ENCODE results near the gene LINC01488.

DNA sequence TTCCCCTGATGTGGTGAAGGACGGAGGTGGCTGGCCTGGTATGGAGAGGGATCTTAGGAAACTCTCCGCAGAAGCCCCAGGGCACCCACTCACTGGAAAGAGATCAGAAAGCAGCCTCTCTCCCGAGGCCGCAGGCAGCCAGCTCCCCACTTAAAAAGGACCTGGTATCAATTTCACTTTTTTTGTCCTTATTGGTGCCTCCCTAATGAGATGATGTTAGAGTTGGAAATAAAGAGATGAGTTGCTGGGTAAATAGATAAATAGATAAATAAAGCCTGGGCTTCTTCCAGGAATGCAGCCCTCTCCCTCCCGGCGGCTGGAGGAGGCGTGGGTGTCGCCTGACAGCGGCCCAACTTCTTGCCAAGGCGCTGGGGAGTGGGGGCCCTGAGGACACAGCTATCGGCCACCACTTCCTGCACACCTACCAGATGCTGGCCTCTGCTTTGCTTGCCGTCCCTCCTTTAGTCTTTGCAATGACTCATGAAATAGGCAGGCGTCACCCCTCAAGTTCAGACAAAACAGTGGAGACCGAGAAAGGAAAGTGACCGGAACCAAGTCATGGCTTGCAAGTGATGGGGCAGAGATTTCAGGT lies 42.9 kb downstream of the LINC01488 start:
- TF ChIP-seq MXI1 (IDR thresholded peaks at IDR 0.05; ENCODE audit: low read depth, low read length) = no peak
- no peak for TF ChIP-seq RCOR1 (IDR thresholded peaks at IDR 0.05; ENCODE audit: low read length)
- TF ChIP-seq, protein P1, sequence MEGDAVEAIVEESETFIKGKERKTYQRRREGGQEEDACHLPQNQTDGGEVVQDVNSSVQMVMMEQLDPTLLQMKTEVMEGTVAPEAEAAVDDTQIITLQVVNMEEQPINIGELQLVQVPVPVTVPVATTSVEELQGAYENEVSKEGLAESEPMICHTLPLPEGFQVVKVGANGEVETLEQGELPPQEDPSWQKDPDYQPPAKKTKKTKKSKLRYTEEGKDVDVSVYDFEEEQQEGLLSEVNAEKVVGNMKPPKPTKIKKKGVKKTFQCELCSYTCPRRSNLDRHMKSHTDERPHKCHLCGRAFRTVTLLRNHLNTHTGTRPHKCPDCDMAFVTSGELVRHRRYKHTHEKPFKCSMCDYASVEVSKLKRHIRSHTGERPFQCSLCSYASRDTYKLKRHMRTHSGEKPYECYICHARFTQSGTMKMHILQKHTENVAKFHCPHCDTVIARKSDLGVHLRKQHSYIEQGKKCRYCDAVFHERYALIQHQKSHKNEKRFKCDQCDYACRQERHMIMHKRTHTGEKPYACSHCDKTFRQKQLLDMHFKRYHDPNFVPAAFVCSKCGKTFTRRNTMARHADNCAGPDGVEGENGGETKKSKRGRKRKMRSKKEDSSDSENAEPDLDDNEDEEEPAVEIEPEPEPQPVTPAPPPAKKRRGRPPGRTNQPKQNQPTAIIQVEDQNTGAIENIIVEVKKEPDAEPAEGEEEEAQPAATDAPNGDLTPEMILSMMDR (IDR thresholded peaks at IDR 0.05) = no peak
- no peak for TF ChIP-seq EP300 (IDR thresholded peaks at IDR 0.05; ENCODE audit: borderline replicate concordance in 1 of 2, low read depth in 1 of 2, low read length in 1 of 2)
- TF ChIP-seq RFX5 (IDR thresholded peaks at IDR 0.05; ENCODE audit: low read length) = no peak
- TF ChIP-seq, protein P2, sequence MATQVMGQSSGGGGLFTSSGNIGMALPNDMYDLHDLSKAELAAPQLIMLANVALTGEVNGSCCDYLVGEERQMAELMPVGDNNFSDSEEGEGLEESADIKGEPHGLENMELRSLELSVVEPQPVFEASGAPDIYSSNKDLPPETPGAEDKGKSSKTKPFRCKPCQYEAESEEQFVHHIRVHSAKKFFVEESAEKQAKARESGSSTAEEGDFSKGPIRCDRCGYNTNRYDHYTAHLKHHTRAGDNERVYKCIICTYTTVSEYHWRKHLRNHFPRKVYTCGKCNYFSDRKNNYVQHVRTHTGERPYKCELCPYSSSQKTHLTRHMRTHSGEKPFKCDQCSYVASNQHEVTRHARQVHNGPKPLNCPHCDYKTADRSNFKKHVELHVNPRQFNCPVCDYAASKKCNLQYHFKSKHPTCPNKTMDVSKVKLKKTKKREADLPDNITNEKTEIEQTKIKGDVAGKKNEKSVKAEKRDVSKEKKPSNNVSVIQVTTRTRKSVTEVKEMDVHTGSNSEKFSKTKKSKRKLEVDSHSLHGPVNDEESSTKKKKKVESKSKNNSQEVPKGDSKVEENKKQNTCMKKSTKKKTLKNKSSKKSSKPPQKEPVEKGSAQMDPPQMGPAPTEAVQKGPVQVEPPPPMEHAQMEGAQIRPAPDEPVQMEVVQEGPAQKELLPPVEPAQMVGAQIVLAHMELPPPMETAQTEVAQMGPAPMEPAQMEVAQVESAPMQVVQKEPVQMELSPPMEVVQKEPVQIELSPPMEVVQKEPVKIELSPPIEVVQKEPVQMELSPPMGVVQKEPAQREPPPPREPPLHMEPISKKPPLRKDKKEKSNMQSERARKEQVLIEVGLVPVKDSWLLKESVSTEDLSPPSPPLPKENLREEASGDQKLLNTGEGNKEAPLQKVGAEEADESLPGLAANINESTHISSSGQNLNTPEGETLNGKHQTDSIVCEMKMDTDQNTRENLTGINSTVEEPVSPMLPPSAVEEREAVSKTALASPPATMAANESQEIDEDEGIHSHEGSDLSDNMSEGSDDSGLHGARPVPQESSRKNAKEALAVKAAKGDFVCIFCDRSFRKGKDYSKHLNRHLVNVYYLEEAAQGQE (IDR thresholded peaks at IDR 0.05; ENCODE audit: low read depth, low read length) = no peak
- TF ChIP-seq EZH2phosphoT487 (IDR thresholded peaks at IDR 0.05; ENCODE audit: borderline replicate concordance, low read depth) = no peak
- TF ChIP-seq SMC3 (IDR thresholded peaks at IDR 0.05; ENCODE audit: low read depth, low read length) = no peak
- no peak for TF ChIP-seq PBX3 (IDR thresholded peaks at IDR 0.05)
- no peak for TF ChIP-seq NFIC (IDR thresholded peaks at IDR 0.05; ENCODE audit: borderline replicate concordance)
- TF ChIP-seq, protein P3, sequence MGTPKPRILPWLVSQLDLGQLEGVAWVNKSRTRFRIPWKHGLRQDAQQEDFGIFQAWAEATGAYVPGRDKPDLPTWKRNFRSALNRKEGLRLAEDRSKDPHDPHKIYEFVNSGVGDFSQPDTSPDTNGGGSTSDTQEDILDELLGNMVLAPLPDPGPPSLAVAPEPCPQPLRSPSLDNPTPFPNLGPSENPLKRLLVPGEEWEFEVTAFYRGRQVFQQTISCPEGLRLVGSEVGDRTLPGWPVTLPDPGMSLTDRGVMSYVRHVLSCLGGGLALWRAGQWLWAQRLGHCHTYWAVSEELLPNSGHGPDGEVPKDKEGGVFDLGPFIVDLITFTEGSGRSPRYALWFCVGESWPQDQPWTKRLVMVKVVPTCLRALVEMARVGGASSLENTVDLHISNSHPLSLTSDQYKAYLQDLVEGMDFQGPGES (IDR thresholded peaks at IDR 0.05; ENCODE audit: low read depth, low read length) = no peak
